Esophagus squamous epithelium (tissue), 5 donors: Measurements from ENCODE around the gene PCDHGA6. TPM values are rescaled to one million over a fixed set of nuclear protein-coding genes. Genes with fewer than 3 reads are reported as not detected.
A peak's percentile ranks its signal among the peaks of the same experiment; 100 is the strongest.
"Not testable (repeated sequence)": the region's sequence is repeated elsewhere in the genome, so short reads cannot be mapped to it uniquely, and the experiment has no call there.

Source experiments
- DNase-seq: peaks from one replicate; lab custom pipeline; 2025; lab: John Stamatoyannopoulos, UW
- H3K27ac ChIP-seq, 4 donors: fragments of 200-600 bp; sonication (generic); one replicate each; pipeline ENCODE4 v1.5.1; 2016 to 2019; ENCODE audit warnings: mild to moderate bottlenecking in 1 of 4
- H3K27me3 ChIP-seq, 4 donors: fragments of 200-600 bp; sonication (generic); 1 replicate in 3 of 4; 2 replicates in 1 of 4; pipeline versions ENCODE4 v1.5.1 to v1.6.0; 2017 to 2021; ENCODE audit warnings: antibody characterized with exemption in 1 of 4
- H3K36me3 ChIP-seq, 3 donors: fragments of 200-600 bp; sonication (generic); one replicate each; pipeline ENCODE4 v1.5.1; 2016 to 2019
- H3K4me1 ChIP-seq, 3 donors: fragments of 200-600 bp; sonication (generic); one replicate each; pipeline ENCODE4 v1.5.1; 2017 to 2019
- H3K4me3 ChIP-seq, 4 donors: fragments of 200-600 bp; sonication (generic); 1 replicate in 3 of 4; 2 replicates in 1 of 4; pipeline ENCODE4 v1.5.1; 2016 to 2019; ENCODE audit warnings: mild to moderate bottlenecking in 2 of 4, moderate library complexity in 1 of 4
- H3K9me3 ChIP-seq, 3 donors: fragments of 200-600 bp; sonication (generic); one replicate each; pipeline ENCODE4 v1.5.1; 2016 to 2019
- POLR2A ChIP-seq, 4 donors: fragments of 450-650 bp; IDR thresholded peaks; one replicate each; pipeline ENCODE4 v1.6.1; 2017; ENCODE audit warnings: antibody characterized with exemption in 4 of 4, mild to moderate bottlenecking in 4 of 4, moderate library complexity in 3 of 4
- WGBS, 2 donors: methylation state at CpG; one replicate each; pipeline ENCODE4 v1.1.5; 2018; 5-methylcytosine and 5-hydroxymethylcytosine counted together
- intact Hi-C: fragments of 100-400 bp; cut with DNase I; formaldehyde crosslinking; loops from one replicate; pipeline ENCODE4 v1.15.0; 2022
- total RNA-seq, 4 donors: library from RNA; depleted of rRNA; stranded (reverse); fragments of >200 nt; gene quantifications; one replicate each; pipeline ENCODE4 v1.1.0, GENCODE V29; 2016
- TF ChIP-seq, protein P1 (sequence below), 6 experiments: fragments of 450-650 bp in 4 of 6; fragments of 200-600 bp in 2 of 6; sonication (generic) in 2 of 6; IDR thresholded peaks; one replicate each; pipeline ENCODE4 v1.5.1; 2016 to 2019; ENCODE audit warnings: antibody characterized with exemption in 6 of 6, mild to moderate bottlenecking in 4 of 6, moderate library complexity in 4 of 6
- donor health status: DM: yes; HTN: yes; CAD: no.

The PCDHGA6 gene
- total RNA-seq, 4 donors from 2014 or later = 0.76 to 2.9 (median 2.0) TPM

DNA sequence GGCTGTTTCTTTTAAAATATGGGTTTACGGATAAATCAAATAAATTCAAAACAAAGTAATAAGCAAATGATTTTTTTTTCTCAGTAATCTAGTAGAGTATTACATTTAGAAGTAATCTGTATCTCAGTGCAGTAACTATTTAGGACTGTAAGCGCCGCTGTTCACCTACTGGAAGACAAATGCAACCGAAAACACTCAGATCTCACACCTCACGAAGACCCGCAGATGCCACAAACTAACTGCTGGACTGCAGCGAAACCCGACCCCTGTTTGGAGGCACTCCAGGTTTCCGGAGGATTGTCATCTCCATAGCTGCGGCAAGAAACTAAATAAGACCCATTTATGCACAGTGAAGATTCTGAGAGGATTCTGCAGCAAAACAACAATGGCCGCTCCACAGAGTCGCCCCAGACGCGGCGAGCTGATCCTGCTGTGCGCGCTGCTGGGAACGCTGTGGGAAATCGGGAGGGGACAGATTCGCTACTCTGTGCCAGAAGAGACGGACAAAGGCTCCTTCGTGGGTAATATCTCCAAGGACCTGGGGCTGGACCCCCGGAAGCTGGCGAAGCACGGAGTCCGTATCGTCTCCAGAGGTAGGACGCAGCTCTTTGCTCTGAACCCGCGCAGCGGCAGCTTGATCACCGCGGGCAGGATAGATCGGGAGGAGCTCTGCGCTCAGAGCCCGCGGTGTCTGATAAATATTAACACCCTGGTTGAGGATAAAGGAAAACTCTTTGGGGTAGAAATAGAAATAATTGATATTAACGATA is 18.9 kb downstream of the PCDHGA6 start, which contains the start of gene PCDHGA8:
Gene PCDHGA8, plus strand, starts transcription at position 205 of the 770 bp plus-strand sequence. Its CDS starts 181 bp downstream, at position 386.
- H3K4me1 ChIP-seq = no peaks in the 10 kb centered on the region
- intact Hi-C loops = no loop called here
- DNase-seq = no peak
- H3K27me3 ChIP-seq = peaks cover 0 to 33% (median 0%) of the 10 kb centered on the region in 4 donors
- H3K27ac ChIP-seq = no peak within 1 kb of the TSS
- no peak for TF ChIP-seq POLR2A (IDR thresholded peaks at IDR 0.05)
- TF ChIP-seq, protein P1, sequence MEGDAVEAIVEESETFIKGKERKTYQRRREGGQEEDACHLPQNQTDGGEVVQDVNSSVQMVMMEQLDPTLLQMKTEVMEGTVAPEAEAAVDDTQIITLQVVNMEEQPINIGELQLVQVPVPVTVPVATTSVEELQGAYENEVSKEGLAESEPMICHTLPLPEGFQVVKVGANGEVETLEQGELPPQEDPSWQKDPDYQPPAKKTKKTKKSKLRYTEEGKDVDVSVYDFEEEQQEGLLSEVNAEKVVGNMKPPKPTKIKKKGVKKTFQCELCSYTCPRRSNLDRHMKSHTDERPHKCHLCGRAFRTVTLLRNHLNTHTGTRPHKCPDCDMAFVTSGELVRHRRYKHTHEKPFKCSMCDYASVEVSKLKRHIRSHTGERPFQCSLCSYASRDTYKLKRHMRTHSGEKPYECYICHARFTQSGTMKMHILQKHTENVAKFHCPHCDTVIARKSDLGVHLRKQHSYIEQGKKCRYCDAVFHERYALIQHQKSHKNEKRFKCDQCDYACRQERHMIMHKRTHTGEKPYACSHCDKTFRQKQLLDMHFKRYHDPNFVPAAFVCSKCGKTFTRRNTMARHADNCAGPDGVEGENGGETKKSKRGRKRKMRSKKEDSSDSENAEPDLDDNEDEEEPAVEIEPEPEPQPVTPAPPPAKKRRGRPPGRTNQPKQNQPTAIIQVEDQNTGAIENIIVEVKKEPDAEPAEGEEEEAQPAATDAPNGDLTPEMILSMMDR (IDR thresholded peaks at IDR 0.05) = no peak
- WGBS, 2 donors = 21 to 57% methylated on average over 19 to 36 of the region's 38 CpGs
- peak within 1 kb of the TSS in 1 of 4 donors; percentile 13 for H3K4me3 ChIP-seq
- H3K36me3 ChIP-seq = peaks cover 0 to 7% (median 0%) of the 10 kb centered on the region in 3 donors
- H3K9me3 ChIP-seq = peaks cover 21 to 96% (median 87%) of the 10 kb centered on the region in 3 donors

DNA sequence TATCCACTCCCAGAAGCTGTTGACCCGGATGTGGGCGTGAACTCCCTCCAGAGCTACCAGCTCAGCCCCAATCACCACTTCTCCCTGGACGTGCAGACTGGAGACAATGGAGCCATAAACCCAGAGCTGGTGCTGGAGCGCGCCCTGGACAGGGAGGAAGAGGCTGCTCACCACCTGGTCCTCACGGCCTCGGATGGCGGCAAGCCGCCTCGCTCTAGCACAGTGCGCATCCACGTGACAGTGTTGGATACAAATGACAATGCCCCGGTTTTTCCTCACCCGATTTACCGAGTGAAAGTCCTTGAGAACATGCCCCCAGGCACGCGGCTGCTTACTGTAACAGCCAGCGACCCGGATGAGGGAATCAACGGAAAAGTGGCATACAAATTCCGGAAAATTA is 19.6 kb downstream of the PCDHGA6 start:
- no peaks in the 10 kb centered on the region for H3K4me1 ChIP-seq
- WGBS, 2 donors = 54 to 58% methylated on average over 12 to 19 of the region's 21 CpGs
- DNase-seq = no peak
- peaks cover 20 to 96% (median 88%) of the 10 kb centered on the region in 3 donors for H3K9me3 ChIP-seq
- no peak overlapping the region for H3K4me3 ChIP-seq
- peaks cover 0 to 32% (median 0%) of the 10 kb centered on the region in 4 donors for H3K27me3 ChIP-seq
- peaks cover 0 to 7% (median 0%) of the 10 kb centered on the region in 3 donors for H3K36me3 ChIP-seq
- TF ChIP-seq, protein P1 (IDR thresholded peaks at IDR 0.05) = no peak
- intact Hi-C loops = no loop called here
- H3K27ac ChIP-seq = no peak overlapping the region

DNA sequence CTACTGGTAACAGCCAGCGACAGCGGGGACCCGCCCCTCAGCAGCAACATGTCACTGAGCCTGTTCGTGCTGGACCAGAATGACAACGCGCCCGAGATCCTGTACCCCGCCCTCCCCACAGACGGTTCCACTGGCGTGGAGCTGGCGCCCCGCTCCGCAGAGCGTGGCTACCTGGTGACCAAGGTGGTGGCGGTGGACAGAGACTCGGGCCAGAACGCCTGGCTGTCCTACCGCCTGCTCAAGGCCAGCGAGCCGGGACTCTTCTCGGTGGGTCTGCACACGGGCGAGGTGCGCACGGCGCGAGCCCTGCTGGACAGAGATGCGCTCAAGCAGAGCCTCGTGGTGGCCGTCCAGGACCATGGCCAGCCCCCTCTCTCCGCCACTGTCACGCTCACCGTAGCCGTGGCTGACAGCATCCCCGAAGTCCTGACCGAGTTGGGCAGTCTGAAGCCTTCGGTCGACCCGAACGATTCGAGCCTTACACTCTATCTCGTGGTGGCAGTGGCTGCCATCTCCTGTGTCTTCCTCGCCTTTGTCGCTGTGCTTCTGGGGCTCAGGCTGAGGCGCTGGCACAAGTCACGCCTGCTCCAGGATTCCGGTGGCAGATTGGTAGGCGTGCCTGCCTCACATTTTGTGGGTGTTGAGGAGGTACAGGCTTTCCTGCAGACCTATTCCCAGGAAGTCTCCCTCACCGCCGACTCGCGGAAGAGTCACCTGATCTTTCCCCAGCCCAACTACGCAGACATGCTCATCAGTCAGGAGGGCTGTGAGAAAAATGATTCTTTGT is 20.9 kb downstream of the PCDHGA6 start:
- H3K27me3 ChIP-seq = peaks cover 0 to 40% (median 0%) of the 10 kb centered on the region in 4 donors
- H3K4me3 ChIP-seq, H3K27ac ChIP-seq, H3K36me3 ChIP-seq, intact Hi-C loops, H3K4me1 ChIP-seq, DNase-seq: not testable (repeated sequence)
- WGBS, 2 donors = 41 to 50% methylated on average over 13 to 22 of the region's 53 CpGs
- H3K9me3 ChIP-seq = peaks cover 21 to 96% (median 87%) of the 10 kb centered on the region in 3 donors

DNA sequence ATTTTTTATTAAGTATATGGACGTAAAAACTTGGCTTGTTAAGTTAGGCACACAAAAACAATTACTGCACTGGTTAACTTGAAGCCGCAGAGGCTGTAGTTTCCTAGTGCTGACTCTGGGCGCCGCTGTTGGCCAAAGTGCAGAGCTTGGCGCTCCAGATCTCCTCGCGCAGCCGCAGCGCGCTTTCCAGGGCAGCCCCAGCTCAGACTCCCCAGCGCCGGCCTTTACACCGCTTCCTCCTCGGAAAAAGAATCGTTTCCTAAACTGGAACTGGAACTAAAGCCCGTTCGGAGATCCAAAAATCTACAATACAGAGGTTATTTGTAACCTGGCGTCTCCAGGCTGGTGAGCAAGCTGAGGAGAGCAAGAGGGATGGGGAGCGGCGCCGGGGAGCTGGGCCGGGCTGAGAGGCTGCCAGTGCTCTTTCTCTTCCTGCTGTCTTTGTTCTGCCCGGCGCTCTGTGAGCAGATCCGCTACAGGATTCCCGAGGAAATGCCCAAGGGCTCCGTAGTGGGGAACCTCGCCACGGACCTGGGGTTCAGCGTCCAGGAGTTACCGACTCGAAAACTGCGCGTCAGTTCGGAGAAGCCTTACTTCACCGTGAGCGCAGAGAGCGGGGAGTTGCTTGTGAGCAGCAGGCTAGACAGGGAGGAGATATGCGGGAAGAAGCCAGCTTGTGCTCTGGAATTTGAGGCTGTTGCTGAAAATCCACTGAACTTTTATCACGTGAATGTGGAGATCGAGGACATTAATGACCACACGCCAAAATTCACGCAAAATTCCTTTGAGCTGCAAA is 24.3 kb downstream of the PCDHGA6 start, which contains the start of gene PCDHGB5:
Gene PCDHGB5, plus strand, starts transcription at position 192 of the 796 bp plus-strand sequence. Its CDS starts 181 bp downstream, at position 373.
- DNase-seq, H3K27ac ChIP-seq, H3K36me3 ChIP-seq, H3K4me1 ChIP-seq, intact Hi-C loops: not testable (repeated sequence)
- Histone ChIP-seq H3K4me3 (peak within 1 kb of the TSS in 3 of 4 donors; percentile 31 to 49 (median 35)), H3K27me3 (peaks cover 0 to 45% (median 0%) of the 10 kb centered on the region in 4 donors), H3K9me3 (peaks cover 21 to 94% (median 85%) of the 10 kb centered on the region in 3 donors)
- WGBS, 2 donors = 4 to 9% methylated on average over 19 to 23 of the region's 43 CpGs
- TF ChIP-seq, protein P1 (IDR thresholded peaks at IDR 0.05) = peak in 5 of 6 experiments; percentile 24 to 55 (median 42)

DNA sequence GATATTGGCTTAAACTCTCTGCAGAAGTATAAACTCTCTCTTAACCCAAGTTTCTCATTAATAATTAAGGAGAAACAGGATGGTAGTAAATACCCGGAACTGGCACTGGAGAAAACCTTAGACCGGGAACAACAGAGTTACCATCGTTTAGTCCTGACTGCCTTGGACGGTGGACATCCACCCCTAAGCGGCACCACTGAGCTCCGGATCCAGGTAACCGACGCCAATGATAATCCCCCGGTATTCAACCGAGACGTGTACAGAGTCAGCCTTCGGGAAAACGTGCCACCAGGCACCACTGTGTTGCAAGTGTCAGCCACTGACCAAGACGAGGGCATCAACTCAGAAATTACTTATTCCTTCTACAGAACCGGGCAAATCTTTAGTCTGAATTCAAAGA is 24.9 kb downstream of the PCDHGA6 start:
- TF ChIP-seq POLR2A (IDR thresholded peaks at IDR 0.05) = no peak
- TF ChIP-seq, protein P1 (IDR thresholded peaks at IDR 0.05) = no peak
- Histone ChIP-seq H3K4me3 (peak overlapping the region in 1 of 4 donors; percentile 3), H3K36me3 (no peaks in the 10 kb centered on the region), H3K4me1 (peaks cover 0 to 3% (median 0%) of the 10 kb centered on the region in 3 donors), H3K27ac (no peak overlapping the region), H3K9me3 (peaks cover 17 to 94% (median 85%) of the 10 kb centered on the region in 3 donors), H3K27me3 (peaks cover 0 to 44% (median 0%) of the 10 kb centered on the region in 4 donors)
- WGBS, 2 donors = 39 to 40% methylated on average over 8 to 15 of the region's 15 CpGs
- DNase-seq = no peak
- intact Hi-C loops = no loop called here
